ENCODE data around the gene ATP8B4. TPM values are rescaled to one million over a fixed set of nuclear protein-coding genes. Genes with fewer than 3 reads are reported as not detected.

The ATP8B4 gene
- polyA plus RNA-seq, 1 donor from 2014 or later, result not detected

GRCh38 chr15:49827311-49827710 lies 291.7 kb downstream of the ATP8B4 start:
- Mint-ChIP-seq H3K4me3 (no peak overlapping the region), H3K27ac (no peak overlapping the region)

GRCh38 chr15:49826640-49827234 lies 292.3 kb downstream of the ATP8B4 start:
- Mint-ChIP-seq H3K36me3 (peaks cover 2% of the 10 kb centered on the region), H3K4me1 (no peaks in the 10 kb centered on the region)

More at GRCh38 chr15:49827311-49827710, 291.7 kb downstream of the ATP8B4 start:
- H3K9me3 Mint-ChIP-seq, result no peaks in the 10 kb centered on the region
- H3K36me3 Mint-ChIP-seq, result no peaks in the 10 kb centered on the region
- no peaks in the 10 kb centered on the region for H3K27me3 Mint-ChIP-seq
- no peaks in the 10 kb centered on the region for H3K4me1 Mint-ChIP-seq

DNA sequence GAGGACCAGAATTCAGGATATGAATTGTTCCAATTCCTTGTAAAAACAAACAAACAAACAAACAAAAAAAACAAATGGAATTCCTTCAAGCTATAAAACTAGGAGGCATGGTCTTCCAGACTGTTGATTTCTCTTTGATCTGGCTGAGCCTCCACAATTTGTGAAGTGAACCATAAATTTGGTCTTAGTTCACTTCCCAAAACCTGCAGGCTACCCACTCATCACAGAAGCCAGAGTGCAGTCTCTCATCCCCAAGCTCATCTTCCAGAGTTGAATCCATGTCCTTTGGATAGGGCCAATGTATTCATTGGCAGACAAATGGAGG lies 294.3 kb downstream of the ATP8B4 start:
- no peak overlapping the region for H3K27ac Mint-ChIP-seq
- no peaks in the 10 kb centered on the region for H3K4me1 Mint-ChIP-seq
- no peaks in the 10 kb centered on the region for H3K9me3 Mint-ChIP-seq
- H3K4me3 Mint-ChIP-seq, result no peak overlapping the region
- no peaks in the 10 kb centered on the region for H3K27me3 Mint-ChIP-seq
- peaks cover 2% of the 10 kb centered on the region for H3K36me3 Mint-ChIP-seq

More at GRCh38 chr15:49826640-49827234, 292.3 kb downstream of the ATP8B4 start:
- no peaks in the 10 kb centered on the region for H3K27me3 Mint-ChIP-seq
- no peak overlapping the region for H3K27ac Mint-ChIP-seq
- no peak overlapping the region for H3K4me3 Mint-ChIP-seq
- no peaks in the 10 kb centered on the region for H3K9me3 Mint-ChIP-seq

DNA sequence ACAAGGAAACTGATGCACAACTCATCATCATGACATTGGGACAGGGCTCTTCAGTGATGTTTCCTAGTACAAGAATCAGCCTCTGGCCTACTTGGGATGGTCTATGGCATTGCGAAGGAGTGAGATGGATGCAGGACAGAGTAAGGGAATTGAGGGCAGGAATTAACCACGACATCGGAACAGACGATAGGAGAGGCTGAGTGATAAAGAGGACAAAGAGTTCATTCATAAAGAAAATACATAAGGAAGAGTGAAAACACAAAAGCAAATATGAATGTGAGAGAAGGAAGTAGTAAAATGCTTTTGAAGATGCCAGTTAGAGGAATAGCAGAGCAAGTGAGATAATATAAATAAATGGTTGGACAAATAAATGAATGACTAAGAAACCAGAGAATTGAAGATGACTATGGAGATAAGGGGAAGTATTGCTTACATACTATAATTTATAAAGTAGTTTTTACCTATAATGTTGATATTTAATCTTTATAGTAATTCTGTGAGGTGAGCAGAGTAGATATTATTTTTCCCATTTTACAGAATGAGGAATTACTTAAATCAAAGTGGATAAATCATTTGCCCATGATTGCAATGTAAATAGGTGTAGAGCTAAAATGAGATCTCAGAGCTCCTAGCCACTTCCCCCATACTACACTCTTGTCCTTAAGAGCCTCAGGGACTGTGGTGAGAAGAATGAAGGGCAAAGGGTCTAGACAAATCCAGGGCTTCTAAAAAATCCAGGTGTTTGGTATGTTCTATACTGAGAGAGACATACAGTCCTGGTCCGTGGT lies 294.9 kb downstream of the ATP8B4 start:
- Mint-ChIP-seq H3K4me3 (no peak overlapping the region), H3K27me3 (no peaks in the 10 kb centered on the region), H3K4me1 (no peaks in the 10 kb centered on the region), H3K36me3 (peaks cover 2% of the 10 kb centered on the region), H3K27ac (no peak overlapping the region), H3K9me3 (no peaks in the 10 kb centered on the region)

- no peaks in the 10 kb centered on the region for H3K4me1 Mint-ChIP-seq
- H3K4me3 Mint-ChIP-seq, result no peak overlapping the region
- no peak overlapping the region for H3K27ac Mint-ChIP-seq
- H3K27me3 Mint-ChIP-seq, result peaks cover 2% of the 10 kb centered on the region
- peaks cover 1% of the 10 kb centered on the region for H3K36me3 Mint-ChIP-seq
- peaks cover 0 to 4% (median 0%) of the 10 kb centered on the region in 3 donors for H3K9me3 Mint-ChIP-seq
Measured at GRCh38 chr15:49817100-49817499, 301.9 kb downstream of the ATP8B4 start.

DNA sequence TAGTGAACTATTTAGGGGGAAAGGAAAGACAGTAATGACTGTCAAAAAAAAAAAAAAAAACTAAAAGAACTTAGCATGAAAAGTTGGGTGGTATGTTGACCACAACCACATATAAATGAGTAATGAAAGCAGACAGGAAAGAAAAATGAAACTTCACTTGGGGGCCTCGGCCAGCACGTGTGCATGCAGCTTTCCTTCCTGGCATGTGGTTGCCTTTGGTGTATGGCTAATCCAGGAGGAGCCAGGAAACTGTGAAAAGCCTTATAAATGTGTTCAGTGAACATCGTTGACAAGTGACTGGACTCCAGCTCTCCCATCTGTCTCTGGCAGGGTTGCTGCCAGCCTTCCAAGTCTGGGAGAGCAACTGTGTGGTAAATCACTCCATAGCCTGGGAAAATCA lies 303.1 kb downstream of the ATP8B4 start:
- Mint-ChIP-seq H3K36me3 (no peaks in the 10 kb centered on the region), H3K9me3 (peaks cover 0 to 4% (median 0%) of the 10 kb centered on the region in 3 donors), H3K4me1 (no peaks in the 10 kb centered on the region), H3K27ac (no peak overlapping the region), H3K27me3 (peaks cover 2% of the 10 kb centered on the region), H3K4me3 (no peak overlapping the region)

DNA sequence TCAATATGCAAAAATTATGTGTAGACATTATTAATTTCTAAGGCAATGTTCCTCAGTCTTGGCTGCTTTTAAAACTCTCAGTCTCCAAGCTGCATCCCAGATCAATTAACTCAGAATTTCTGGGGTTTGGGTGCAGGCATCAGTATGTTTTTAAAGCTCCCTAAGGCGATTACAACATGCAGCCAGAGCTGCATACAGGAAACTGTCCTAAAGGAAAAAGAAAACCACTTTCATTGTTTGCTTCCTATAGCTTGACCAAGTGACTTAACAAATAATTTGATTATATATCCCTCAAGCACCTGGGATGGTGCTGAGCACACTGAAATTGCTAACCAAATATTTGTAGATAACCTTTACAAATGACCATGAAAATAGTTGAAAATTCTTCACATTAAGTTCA lies 303.5 kb downstream of the ATP8B4 start:
- no peak overlapping the region for H3K4me3 Mint-ChIP-seq

GRCh38 chr15:49814709-49815108 lies 304.3 kb downstream of the ATP8B4 start:
- Mint-ChIP-seq H3K9me3 (peaks cover 0 to 4% (median 0%) of the 10 kb centered on the region in 3 donors), H3K4me3 (no peak overlapping the region), H3K4me1 (no peaks in the 10 kb centered on the region)

More for the DNA sequence above, 303.5 kb downstream of the ATP8B4 start:
- Mint-ChIP-seq H3K36me3 (no peaks in the 10 kb centered on the region), H3K27ac (no peak overlapping the region), H3K9me3 (peaks cover 0 to 4% (median 0%) of the 10 kb centered on the region in 3 donors), H3K27me3 (peaks cover 2% of the 10 kb centered on the region), H3K4me1 (no peaks in the 10 kb centered on the region)

GRCh38 chr15:49813625-49814024 lies 305.4 kb downstream of the ATP8B4 start:
- Mint-ChIP-seq H3K4me3 (no peak overlapping the region), H3K36me3 (no peaks in the 10 kb centered on the region), H3K27me3 (peaks cover 2% of the 10 kb centered on the region), H3K27ac (no peak overlapping the region), H3K4me1 (no peaks in the 10 kb centered on the region), H3K9me3 (peaks cover 0 to under 1% (median 0%) of the 10 kb centered on the region in 3 donors)

More at GRCh38 chr15:49814709-49815108, 304.3 kb downstream of the ATP8B4 start:
- H3K27ac Mint-ChIP-seq, result no peak overlapping the region
- H3K36me3 Mint-ChIP-seq, result no peaks in the 10 kb centered on the region
- peaks cover 2% of the 10 kb centered on the region for H3K27me3 Mint-ChIP-seq

- peaks cover 3% of the 10 kb centered on the region for H3K27me3 Mint-ChIP-seq
- H3K36me3 Mint-ChIP-seq, result no peaks in the 10 kb centered on the region
- no peak overlapping the region for H3K27ac Mint-ChIP-seq
- no peak overlapping the region for H3K4me3 Mint-ChIP-seq
- H3K4me1 Mint-ChIP-seq, result no peaks in the 10 kb centered on the region
- H3K9me3 Mint-ChIP-seq, result no peaks in the 10 kb centered on the region
Measured at GRCh38 chr15:49810720-49811119, 308.3 kb downstream of the ATP8B4 start.

- no peaks in the 10 kb centered on the region for H3K36me3 Mint-ChIP-seq
- H3K4me3 Mint-ChIP-seq, result no peak overlapping the region
- peaks cover 3% of the 10 kb centered on the region for H3K27me3 Mint-ChIP-seq
- no peaks in the 10 kb centered on the region for H3K9me3 Mint-ChIP-seq
- H3K27ac Mint-ChIP-seq, result no peak overlapping the region
- no peaks in the 10 kb centered on the region for H3K4me1 Mint-ChIP-seq
Measured at GRCh38 chr15:49809894-49810609, 309.0 kb downstream of the ATP8B4 start.

GRCh38 chr15:49808341-49808740 lies 310.7 kb downstream of the ATP8B4 start:
- peaks cover 1% of the 10 kb centered on the region for H3K27me3 Mint-ChIP-seq
- H3K4me1 Mint-ChIP-seq, result no peaks in the 10 kb centered on the region
- H3K4me3 Mint-ChIP-seq, result no peak overlapping the region
- H3K36me3 Mint-ChIP-seq, result no peaks in the 10 kb centered on the region
- no peak overlapping the region for H3K27ac Mint-ChIP-seq
- no peaks in the 10 kb centered on the region for H3K9me3 Mint-ChIP-seq

Measured in IgD-negative memory B cell (primary cell).